ENCODE measurements around the gene GALNT2.

GALNT2 gene

DNA sequence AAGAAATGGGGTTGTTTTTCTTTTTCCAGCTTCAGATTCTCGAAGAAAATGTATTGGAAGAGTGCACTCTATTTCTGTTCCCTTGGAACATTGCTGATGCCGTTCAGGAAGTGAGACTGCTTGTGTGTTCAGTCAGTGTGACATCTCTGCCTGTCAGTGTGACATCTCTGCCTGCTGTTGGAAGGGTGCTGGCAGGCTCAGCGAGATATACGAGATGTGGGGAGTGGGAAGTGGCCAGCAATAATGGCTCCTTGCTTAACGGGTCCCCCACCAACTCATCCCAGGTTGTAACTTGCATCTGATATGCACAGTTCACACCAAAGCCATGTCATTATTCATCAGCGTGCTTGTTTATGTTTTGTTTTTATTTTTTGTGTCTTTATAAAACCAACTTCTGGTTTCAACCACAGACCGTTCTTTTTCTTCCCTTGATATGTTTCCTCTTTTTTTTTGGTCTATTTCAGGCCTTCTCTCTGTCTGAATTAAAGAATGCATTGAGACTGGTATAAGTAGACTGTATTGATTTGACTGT, 145.4 kb downstream of the GALNT2 start:
- H4K20me1 ChIP-seq (ENCODE audit: insufficient read depth, low read length): peaks cover 94% of the 10 kb centered on the region
- peaks cover 100% of the 10 kb centered on the region for H3K79me2 ChIP-seq (ENCODE audit: insufficient read depth, low read length)
- H2AFZ ChIP-seq (ENCODE audit: low read depth, low read length): no peak overlapping the region
- no peaks in the 10 kb centered on the region for H3K27me3 ChIP-seq (ENCODE audit: insufficient read depth, low read length, poor library complexity)
- no peak overlapping the region for H3K4me3 ChIP-seq (ENCODE audit: low read depth in 1 of 2, low read length in 2 of 2)
- peaks cover 94% of the 10 kb centered on the region for H3K36me3 ChIP-seq (ENCODE audit: insufficient read depth, low read length)
- H3K4me2 ChIP-seq (ENCODE audit: insufficient read depth, low read length): no peak overlapping the region
- H3K27ac ChIP-seq (ENCODE audit: low read length): 0 out of 2 replicates have a peak overlapping the region, but pooled peaks have one; percentile 28
- no peaks in the 10 kb centered on the region for H3K9me3 ChIP-seq (ENCODE audit: insufficient read depth, low read length, severe bottlenecking)
- TF ChIP-seq EZH2 (IDR thresholded peaks at IDR 0.05; ENCODE audit: borderline replicate concordance, low read depth, low read length, severe bottlenecking) (no peak), CTCF (IDR thresholded peaks at IDR 0.05; ENCODE audit: borderline replicate concordance, extremely low read depth, low read length, poor library complexity, severe bottlenecking) (no peak)
- no peak overlapping the region for H3K9ac ChIP-seq (ENCODE audit: low read depth, low read length)
- DNase-seq (no peak), ATAC-seq (ENCODE audit: insufficient read depth, low read depth) (no peak; the same call in 2 of the 3 replicates)
- no peaks in the 10 kb centered on the region for H3K4me1 ChIP-seq (ENCODE audit: insufficient read depth, low read length)

DNA sequence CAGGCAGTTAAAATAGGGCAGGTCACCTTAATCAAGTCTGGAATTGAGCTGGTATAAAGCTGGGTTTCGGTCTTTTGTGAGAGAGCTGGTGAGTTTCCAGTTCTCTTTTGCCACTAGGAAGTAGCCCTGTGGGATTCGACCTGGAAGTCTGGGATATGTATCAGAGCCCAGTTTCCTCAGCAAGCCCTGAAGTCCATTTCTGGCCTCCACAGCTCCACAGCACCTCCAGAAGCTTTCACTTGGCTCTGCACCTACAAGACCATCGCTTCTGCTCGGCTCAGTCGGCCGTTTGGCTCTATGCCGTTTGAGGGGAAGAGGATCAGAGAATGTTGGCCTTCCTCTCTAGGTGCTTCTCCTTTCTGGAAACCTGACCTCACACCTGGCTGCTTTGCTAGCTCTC, 148.0 kb downstream of the GALNT2 start:
- ATAC-seq (ENCODE audit: insufficient read depth, low read depth) (no peak), DNase-seq (no peak)
- Histone ChIP-seq H3K79me2 (ENCODE audit: insufficient read depth, low read length) (peaks cover 100% of the 10 kb centered on the region), H3K4me1 (ENCODE audit: insufficient read depth, low read length) (no peaks in the 10 kb centered on the region), H3K9me3 (ENCODE audit: insufficient read depth, low read length, severe bottlenecking) (no peaks in the 10 kb centered on the region), H2AFZ (ENCODE audit: low read depth, low read length) (no peak overlapping the region), H4K20me1 (ENCODE audit: insufficient read depth, low read length) (peaks cover 96% of the 10 kb centered on the region), H3K27me3 (ENCODE audit: insufficient read depth, low read length, poor library complexity) (no peaks in the 10 kb centered on the region), H3K36me3 (ENCODE audit: insufficient read depth, low read length) (peaks cover 93% of the 10 kb centered on the region), H3K4me2 (ENCODE audit: insufficient read depth, low read length) (no peak overlapping the region), H3K9ac (ENCODE audit: low read depth, low read length) (no peak overlapping the region), H3K4me3 (ENCODE audit: low read depth in 1 of 2, low read length in 2 of 2) (no peak overlapping the region), H3K27ac (ENCODE audit: low read length) (no peak overlapping the region; the same call in 1 of the 2 replicates)
- TF ChIP-seq EZH2 (IDR thresholded peaks at IDR 0.05; ENCODE audit: borderline replicate concordance, low read depth, low read length, severe bottlenecking) (no peak), CTCF (IDR thresholded peaks at IDR 0.05; ENCODE audit: borderline replicate concordance, extremely low read depth, low read length, poor library complexity, severe bottlenecking) (no peak)

DNA sequence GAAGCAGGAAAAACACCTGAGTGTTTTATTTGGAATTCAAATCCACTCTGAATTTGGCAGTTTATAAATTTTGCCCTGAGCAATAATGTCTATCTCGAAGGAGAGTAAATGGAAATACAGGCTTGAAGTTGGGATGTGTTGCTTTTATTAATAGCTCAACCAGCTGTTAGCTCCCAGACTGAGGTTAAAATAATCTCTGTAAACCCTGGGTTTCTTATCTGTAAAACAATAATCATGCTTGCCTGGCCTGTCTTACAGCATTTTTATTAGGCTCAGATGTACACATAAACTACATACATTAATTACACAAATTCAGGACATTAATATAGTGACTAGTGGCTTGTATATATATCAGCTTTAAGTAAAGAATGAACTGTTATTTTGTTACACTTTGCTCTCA, 148.5 kb downstream of the GALNT2 start:
- Histone ChIP-seq H3K27ac (ENCODE audit: low read length) (no peak overlapping the region), H3K27me3 (ENCODE audit: insufficient read depth, low read length, poor library complexity) (no peaks in the 10 kb centered on the region), H3K4me3 (ENCODE audit: low read depth in 1 of 2, low read length in 2 of 2) (no peak overlapping the region), H3K9ac (ENCODE audit: low read depth, low read length) (no peak overlapping the region), H3K4me2 (ENCODE audit: insufficient read depth, low read length) (no peak overlapping the region), H3K9me3 (ENCODE audit: insufficient read depth, low read length, severe bottlenecking) (no peaks in the 10 kb centered on the region), H2AFZ (ENCODE audit: low read depth, low read length) (no peak overlapping the region), H3K79me2 (ENCODE audit: insufficient read depth, low read length) (peaks cover 100% of the 10 kb centered on the region), H3K36me3 (ENCODE audit: insufficient read depth, low read length) (peaks cover 93% of the 10 kb centered on the region), H3K4me1 (ENCODE audit: insufficient read depth, low read length) (no peaks in the 10 kb centered on the region), H4K20me1 (ENCODE audit: insufficient read depth, low read length) (peaks cover 97% of the 10 kb centered on the region)
- TF ChIP-seq CTCF (IDR thresholded peaks at IDR 0.05; ENCODE audit: borderline replicate concordance, extremely low read depth, low read length, poor library complexity, severe bottlenecking): no peak
- TF ChIP-seq EZH2 (IDR thresholded peaks at IDR 0.05; ENCODE audit: borderline replicate concordance, low read depth, low read length, severe bottlenecking): no peak
- DNase-seq: no peak
- no peak for ATAC-seq (ENCODE audit: insufficient read depth, low read depth)

Data from DND-41 (cell line).